HepG2 (cell line): ENCODE measurements around the gene PSMB9. TPM values are rescaled to one million over a fixed set of nuclear protein-coding genes. Genes with fewer than 3 reads are reported as not detected.

Experiments used
- ATAC-seq: fragments of 200-7000 bp; cut with Tn5 transposase; 3 replicates; pipeline ENCODE4 v1.9.1; 2020; ENCODE audit warnings: mild to moderate bottlenecking, moderate library complexity
- BruUV-seq: library from RNA; stranded (reverse); fragments of 400-500 nt; replicated peaks from 2 replicates; lab custom pipeline; 2021; lab: Mats Ljungman, UMichigan
- CTCF ChIA-PET: fragments of 300-600 bp; formaldehyde crosslinking; extraction: SDS; loops from one replicate; lab custom pipeline; 2021; ENCODE audit warnings: low total read pairs, inconsistent platforms, low intra/inter-chr PET ratio; lab: Yijun Ruan, JAX
- POLR2A ChIA-PET: fragments of 350-600 bp; sonication (Branson Sonifier 250); formaldehyde crosslinking; loops from one replicate; lab custom pipeline; 2020; ENCODE audit warnings: antibody characterized with exemption, inconsistent platforms; lab: Yijun Ruan, JAX
- DNase-seq: peaks from one replicate; pipeline ENCODE4 v3.0.0-alpha.2; 2015; ENCODE audit warnings: low spot score
- FAIRE-seq: peaks from 3 replicates; lab custom pipeline; 2011; peaks lifted over from hg19 to GRCh38; lab: Jason Lieb, UNC
- H2AFZ ChIP-seq: one replicate; pipeline ENCODE4 v1.6.1; 2011; ENCODE audit warnings: low read length, inconsistent platforms
- H3K27ac ChIP-seq: fragments of 300-600 bp; 3 replicates; pipeline ENCODE4 v1.8.0; 2011; ENCODE audit warnings: mixed run types, mild to moderate bottlenecking, mixed read lengths, low read length, inconsistent platforms; ENCODE audit not compliant: insufficient read depth; ENCODE audit errors: extremely low read length
- H3K27me3 ChIP-seq, 2 experiments: fragments of 200-600 bp in 1 of 2; 2 replicates in 1 of 2; 3 replicates in 1 of 2; pipeline versions ENCODE4 v1.6.0 to v1.8.0; 2011; ENCODE audit warnings: low read length in 2 of 2, mild to moderate bottlenecking in 2 of 2, moderate library complexity in 2 of 2, inconsistent platforms in 1 of 2; ENCODE audit not compliant: insufficient read depth in 2 of 2, control insufficient read depth in 1 of 2
- H3K36me3 ChIP-seq, 2 experiments: fragments of 200-600 bp in 1 of 2; replicated peaks in 1 of 2; 2 replicates in 1 of 2; 3 replicates in 1 of 2; pipeline versions ENCODE4 v1.5.1 to v1.8.0; 2011; ENCODE audit warnings: low read length in 2 of 2, inconsistent platforms in 1 of 2; ENCODE audit not compliant: insufficient read depth in 2 of 2, control insufficient read depth in 1 of 2
- H3K4me1 ChIP-seq: 2 replicates; pipeline ENCODE4 v1.5.1; 2012; ENCODE audit warnings: low read length, inconsistent platforms; ENCODE audit not compliant: insufficient read depth
- H3K4me2 ChIP-seq: 2 replicates; pipeline ENCODE4 v1.6.0; 2011; ENCODE audit warnings: low read depth, low read length, inconsistent platforms
- H3K4me3 ChIP-seq, 3 experiments: fragments of 200-600 bp in 1 of 3; sonication (generic), shearing (Covaris generic) in 1 of 3; replicated peaks in 1 of 3; 2 replicates each; pipeline ENCODE4 v1.5.1; 2011 to 2016; ENCODE audit warnings: low read length in 3 of 3, inconsistent platforms in 2 of 3, low read depth in 2 of 3, mild to moderate bottlenecking in 2 of 3, control low read depth in 1 of 3, mixed read lengths in 1 of 3; ENCODE audit not compliant: insufficient read depth in 1 of 3
- H3K79me2 ChIP-seq: one replicate; pipeline ENCODE4 v1.6.1; 2011; ENCODE audit warnings: low read length, inconsistent platforms; ENCODE audit not compliant: insufficient read depth
- H3K9ac ChIP-seq: 2 replicates; pipeline ENCODE4 v1.6.0; 2011; ENCODE audit warnings: mild to moderate bottlenecking, low read depth, low read length, inconsistent platforms; ENCODE audit not compliant: insufficient read depth
- H3K9me3 ChIP-seq: 2 replicates; pipeline ENCODE4 v1.5.1; 2012; ENCODE audit warnings: mild to moderate bottlenecking, low read length
- H4K20me1 ChIP-seq: 2 replicates; pipeline ENCODE4 v1.6.0; 2011; ENCODE audit warnings: inconsistent platforms, mild to moderate bottlenecking, low read length, moderate library complexity; ENCODE audit not compliant: insufficient read depth
- ATF7 ChIP-seq, 2 experiments: fragments of 450-650 bp in 1 of 2; sonication (generic) in 1 of 2; formaldehyde crosslinking in 1 of 2; IDR thresholded peaks; 2 replicates each; pipeline versions ENCODE4 v1.4.0 to v1.6.1; 2016 to 2020; ENCODE audit warnings: antibody characterized with exemption in 1 of 2, mild to moderate bottlenecking in 1 of 2, missing genetic modification reagents in 1 of 2
- ATF7-NPFF ChIP-seq: sonication (generic); formaldehyde crosslinking; IDR thresholded peaks from 2 replicates; pipeline ENCODE4 v1.8.1; 2023; ENCODE audit warnings: mild to moderate bottlenecking, low read depth, missing genetic modification reagents, moderate library complexity
- DNMT1 ChIP-seq: sonication (generic); formaldehyde crosslinking; IDR thresholded peaks from 2 replicates; pipeline ENCODE4 v1.5.1; 2020; ENCODE audit warnings: mild to moderate bottlenecking, missing genetic modification reagents
- FIP1L1 ChIP-seq: fragments of 200-400 bp; formaldehyde crosslinking; IDR thresholded peaks from 2 replicates; pipeline ENCODE4 v1.6.1; 2018; ENCODE audit warnings: low read depth, mild to moderate bottlenecking, low read length, moderate library complexity, borderline replicate concordance; ENCODE audit not compliant: insufficient read depth
- HMG20A ChIP-seq: IDR thresholded peaks from 2 replicates; pipeline ENCODE4 v1.6.1; 2016; ENCODE audit warnings: borderline replicate concordance
- HMG20B ChIP-seq: conservative IDR thresholded peaks from 2 replicates; pipeline ENCODE4 v1.6.1; 2016; ENCODE audit warnings: missing genetic modification reagents, missing compliant biosample characterization
- HOXA3 ChIP-seq: sonication (generic); formaldehyde crosslinking; IDR thresholded peaks from 2 replicates; pipeline ENCODE4 v1.5.0; 2020; ENCODE audit warnings: missing genetic modification reagents
- KLF9 ChIP-seq: IDR thresholded peaks from 2 replicates; pipeline ENCODE4 v1.6.1; 2016; ENCODE audit warnings: low read depth
- MTA1 ChIP-seq: sonication (generic); formaldehyde crosslinking; IDR thresholded peaks from 2 replicates; pipeline ENCODE4 v1.4.0; 2020; ENCODE audit warnings: missing genetic modification reagents, mild to moderate bottlenecking, borderline replicate concordance
- NR2C2 ChIP-seq: sonication (generic); formaldehyde crosslinking; IDR thresholded peaks from 2 replicates; pipeline ENCODE4 v1.4.0; 2020; ENCODE audit warnings: missing genetic modification reagents, mild to moderate bottlenecking, moderate library complexity, borderline replicate concordance
- SOX6 ChIP-seq, 2 experiments: fragments of 450-650 bp in 1 of 2; sonication (generic) in 1 of 2; formaldehyde crosslinking in 1 of 2; IDR thresholded peaks; 2 replicates each; pipeline versions ENCODE4 v1.4.0 to v1.6.1; 2017 to 2020; ENCODE audit warnings: antibody characterized with exemption in 1 of 2, mild to moderate bottlenecking in 1 of 2, missing genetic modification reagents in 1 of 2
- SRSF9 ChIP-seq: fragments of 200-400 bp; formaldehyde crosslinking; IDR thresholded peaks from 2 replicates; pipeline ENCODE4 v1.6.1; 2018; ENCODE audit warnings: borderline replicate concordance, mild to moderate bottlenecking, low read depth, low read length; ENCODE audit not compliant: insufficient read depth, poor library complexity, severe bottlenecking
- ZNF24 ChIP-seq: fragments of 450-650 bp; IDR thresholded peaks from 2 replicates; pipeline ENCODE4 v1.6.1; 2017; ENCODE audit warnings: antibody characterized with exemption, mild to moderate bottlenecking
- ZNF460 ChIP-seq: sonication (generic); formaldehyde crosslinking; IDR thresholded peaks from 2 replicates; pipeline ENCODE4 v1.5.1; 2020; ENCODE audit warnings: missing genetic modification reagents, mild to moderate bottlenecking, borderline replicate concordance
- ZNF883 ChIP-seq: sonication (generic); formaldehyde crosslinking; IDR thresholded peaks from 2 replicates; pipeline ENCODE4 v1.5.1; 2020; ENCODE audit warnings: mild to moderate bottlenecking, missing genetic modification reagents; ENCODE audit errors: not compliant biosample characterization
- WGBS: methylation state at CpG from one replicate; pipeline ENCODE4 v1.1.6; 2017; ENCODE audit warnings: low lambda C conversion rate; 5-methylcytosine and 5-hydroxymethylcytosine counted together
- in situ Hi-C: cut with HindIII; loops from 2 replicates; pipeline ENCODE4 v1.10.0; 2017; ENCODE audit warnings: low pct_unique_long_range_greater_than_20kb; ENCODE audit not compliant: extremely low pct_ligation_motif_present
- intact Hi-C: fragments of 100-400 bp; cut with micrococcal nuclease; formaldehyde crosslinking; loops from one replicate; pipeline ENCODE4 v1.10.0; 2022; ENCODE audit not compliant: unreplicated experiment
- polyA plus RNA-seq, 8 experiments: library from polyadenylated mRNA; depleted of rRNA in 3 of 8; stranded (reverse) in 7 of 8; unstranded in 1 of 8; fragments of >200 nt; fragmentation: Illumina TruSeq in 4 of 8; extraction: Trizol in 4 of 8; gene quantifications; 2 replicates each; pipeline versions ENCODE4 v1.2.1 to v1.2.3, GENCODE V29; 2011 to 2016; ENCODE audit warnings: low read depth in 4 of 8, missing spikeins in 1 of 8, mixed read lengths in 1 of 8; ENCODE audit not compliant: insufficient read depth in 1 of 8
- total RNA-seq, 5 experiments: library from RNA; depleted of rRNA; stranded (reverse); fragments of >200 nt; fragmentation: Illumina TruSeq; extraction: Trizol; gene quantifications; 2 replicates each; pipeline ENCODE4 v1.2.3, GENCODE V29; 2016; ENCODE audit warnings: low read depth in 1 of 5
- TF ChIP-seq, protein P1 (sequence below): sonication (generic); formaldehyde crosslinking; IDR thresholded peaks from 2 replicates; pipeline ENCODE4 v1.5.0; 2020; ENCODE audit warnings: mild to moderate bottlenecking, missing genetic modification reagents, borderline replicate concordance
- TF ChIP-seq, protein P2 (sequence below): sonication (generic); formaldehyde crosslinking; IDR thresholded peaks from 2 replicates; pipeline ENCODE4 v1.9.0; 2021; ENCODE audit warnings: missing genetic modification reagents, mild to moderate bottlenecking, borderline replicate concordance

Gene PSMB9
- total and polyA plus RNA-seq, 2 of the 13 experiments (the other 11 are each of a cell fraction or from before 2014, with no cell fraction given): 15.6 to 16.0 TPM

DNA sequence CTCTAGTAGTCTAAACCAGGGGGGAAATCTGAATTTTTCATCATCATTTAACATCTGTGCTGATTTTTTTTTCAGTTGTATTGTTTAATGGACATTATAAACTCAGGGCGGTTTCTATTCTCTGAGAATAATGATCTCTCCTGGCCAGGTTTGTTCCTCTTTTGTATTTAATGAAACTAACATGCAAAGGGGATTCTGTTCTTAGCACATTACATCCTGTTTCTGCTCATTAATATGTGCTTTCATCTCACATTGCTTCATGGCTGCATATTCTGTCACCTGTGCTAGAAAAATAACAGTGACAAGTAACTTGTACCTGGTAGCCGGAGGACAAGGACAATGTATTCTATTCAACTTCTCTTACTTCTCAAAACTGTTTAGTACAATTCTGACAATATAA is 38.0 kb upstream of the PSMB9 start:
- H3K27me3 ChIP-seq: peaks cover 0 to 24% of the 10 kb centered on the region in 2 experiments; a peak in 2 of 5 replicates
- H3K9me3 ChIP-seq: no peaks in the 10 kb centered on the region
- in situ Hi-C loops (no loop called here), intact Hi-C loops (no loop called here)
- no peak overlapping the region for H3K27ac ChIP-seq
- ATAC-seq (no peak), DNase-seq (no peak), FAIRE-seq (no peak)
- BruUV-seq: no TSS peak
- H3K4me1 ChIP-seq: no peaks in the 10 kb centered on the region
- no peak overlapping the region for H3K4me3 ChIP-seq
- no peaks in the 10 kb centered on the region for H3K36me3 ChIP-seq
- H3K79me2 ChIP-seq: no peaks in the 10 kb centered on the region
- no peaks in the 10 kb centered on the region for H4K20me1 ChIP-seq
- POLR2A ChIA-PET: no interaction called here
- H3K9ac ChIP-seq: no peak overlapping the region
- 71% methylated on average over 2 of the region's 2 CpGs for WGBS
- TF ChIP-seq ZNF883 (no peak), SOX6 (IDR thresholded peaks at IDR 0.05) (no peak), SOX6 (CRISPR knock-in tag; IDR thresholded peaks at IDR 0.05) (no peak), HOXA3 (CRISPR knock-in tag) (no peak), DNMT1 (CRISPR knock-in tag) (no peak), ATF7 (IDR thresholded peaks at IDR 0.05) (no peak), ATF7 (CRISPR knock-in tag; IDR thresholded peaks at IDR 0.05) (no peak), MTA1 (CRISPR knock-in tag) (no peak), SRSF9 (no peak), HMG20B (CRISPR knock-in tag) (no peak), NR2C2 (no peak), HMG20A (CRISPR knock-in tag) (no peak), FIP1L1 (no peak), ATF7-NPFF (CRISPR knock-in tag) (no peak), ZNF460 (CRISPR knock-in tag) (no peak), KLF9 (CRISPR knock-in tag) (no peak), ZNF24 (no peak)
- TF ChIP-seq, protein P1, sequence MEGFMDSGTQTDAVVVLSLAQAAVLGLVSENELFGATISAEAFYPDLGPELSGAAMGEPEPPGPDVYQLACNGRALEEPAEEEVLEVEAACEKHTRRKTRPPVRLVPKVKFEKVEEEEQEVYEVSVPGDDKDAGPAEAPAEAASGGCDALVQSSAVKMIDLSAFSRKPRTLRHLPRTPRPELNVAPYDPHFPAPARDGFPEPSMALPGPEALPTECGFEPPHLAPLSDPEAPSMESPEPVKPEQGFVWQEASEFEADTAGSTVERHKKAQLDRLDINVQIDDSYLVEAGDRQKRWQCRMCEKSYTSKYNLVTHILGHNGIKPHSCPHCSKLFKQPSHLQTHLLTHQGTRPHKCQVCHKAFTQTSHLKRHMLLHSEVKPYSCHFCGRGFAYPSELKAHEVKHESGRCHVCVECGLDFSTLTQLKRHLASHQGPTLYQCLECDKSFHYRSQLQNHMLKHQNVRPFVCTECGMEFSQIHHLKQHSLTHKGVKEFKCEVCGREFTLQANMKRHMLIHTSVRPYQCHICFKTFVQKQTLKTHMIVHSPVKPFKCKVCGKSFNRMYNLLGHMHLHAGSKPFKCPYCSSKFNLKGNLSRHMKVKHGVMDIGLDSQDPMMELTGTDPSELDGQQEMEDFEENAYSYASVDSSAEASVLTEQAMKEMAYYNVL (CRISPR knock-in tag): no peak
- TF ChIP-seq, protein P2, sequence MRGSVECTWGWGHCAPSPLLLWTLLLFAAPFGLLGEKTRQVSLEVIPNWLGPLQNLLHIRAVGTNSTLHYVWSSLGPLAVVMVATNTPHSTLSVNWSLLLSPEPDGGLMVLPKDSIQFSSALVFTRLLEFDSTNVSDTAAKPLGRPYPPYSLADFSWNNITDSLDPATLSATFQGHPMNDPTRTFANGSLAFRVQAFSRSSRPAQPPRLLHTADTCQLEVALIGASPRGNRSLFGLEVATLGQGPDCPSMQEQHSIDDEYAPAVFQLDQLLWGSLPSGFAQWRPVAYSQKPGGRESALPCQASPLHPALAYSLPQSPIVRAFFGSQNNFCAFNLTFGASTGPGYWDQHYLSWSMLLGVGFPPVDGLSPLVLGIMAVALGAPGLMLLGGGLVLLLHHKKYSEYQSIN (CRISPR knock-in tag): no peak
- H3K4me2 ChIP-seq: no peak overlapping the region
- H2AFZ ChIP-seq: no peak overlapping the region
- CTCF ChIA-PET: no interaction called here
